HepG2 (cell line): ENCODE results near the gene QSOX1.

Experiments
- ARNTL ChIP-seq: sonication (generic); formaldehyde crosslinking; IDR thresholded peaks from 2 replicates; pipeline ENCODE4 v1.4.0; 2020; ENCODE audit warnings: mild to moderate bottlenecking, missing genetic modification reagents
- CBX5 ChIP-seq: sonication (generic); formaldehyde crosslinking; IDR thresholded peaks from 2 replicates; pipeline ENCODE4 v1.4.0; 2020; ENCODE audit warnings: missing genetic modification reagents, borderline replicate concordance
- CTCF ChIP-seq: sonication (generic); formaldehyde crosslinking; IDR thresholded peaks from 2 replicates; pipeline ENCODE4 v1.5.0; 2020; ENCODE audit warnings: mild to moderate bottlenecking, missing genetic modification reagents, moderate library complexity
- HMGXB4 ChIP-seq, 2 experiments: sonication (generic) in 1 of 2; formaldehyde crosslinking in 1 of 2; IDR thresholded peaks; 2 replicates each; pipeline versions ENCODE4 v1.4.0 to v1.6.1; 2018 to 2020; ENCODE audit warnings: missing genetic modification reagents in 2 of 2, borderline replicate concordance in 1 of 2, low read depth in 1 of 2, mild to moderate bottlenecking in 1 of 2, missing biosample characterization in 1 of 2
- LCORL ChIP-seq, 2 experiments: fragments of 450-650 bp in 1 of 2; sonication (generic) in 1 of 2; formaldehyde crosslinking in 1 of 2; IDR thresholded peaks; 2 replicates each; pipeline versions ENCODE4 v1.5.0 to v1.6.1; 2017 to 2020; ENCODE audit warnings: antibody characterized with exemption in 1 of 2, missing genetic modification reagents in 1 of 2
- NFIC ChIP-seq: IDR thresholded peaks from 2 replicates; pipeline ENCODE4 v1.6.1; 2012; ENCODE audit warnings: mild to moderate bottlenecking, low read length, inconsistent platforms
- REST ChIP-seq, 2 experiments: IDR thresholded peaks; 2 replicates each; pipeline ENCODE4 v1.6.1; 2011 to 2012; ENCODE audit warnings: low read length in 2 of 2, borderline replicate concordance in 1 of 2, low read depth in 1 of 2, mild to moderate bottlenecking in 1 of 2, moderate library complexity in 1 of 2
- SIN3A ChIP-seq: IDR thresholded peaks from 2 replicates; pipeline ENCODE4 v1.6.1; 2011; ENCODE audit warnings: low read depth, mild to moderate bottlenecking, control low read depth, low read length, borderline replicate concordance
- SUZ12 ChIP-seq: fragments of 150-350 bp; IDR thresholded peaks from 2 replicates; pipeline ENCODE4 v1.6.1; 2014; ENCODE audit warnings: low read depth, low read length
- ZNF138 ChIP-seq: sonication (generic); formaldehyde crosslinking; IDR thresholded peaks from 2 replicates; pipeline ENCODE4 v1.5.0; 2020; ENCODE audit warnings: mild to moderate bottlenecking, low read depth, missing genetic modification reagents
- ZNF24 ChIP-seq: fragments of 450-650 bp; IDR thresholded peaks from 2 replicates; pipeline ENCODE4 v1.6.1; 2017; ENCODE audit warnings: antibody characterized with exemption, mild to moderate bottlenecking
- ZNF274 ChIP-seq: sonication (generic); formaldehyde crosslinking; IDR thresholded peaks from 2 replicates; pipeline ENCODE4 v1.5.1; 2020; ENCODE audit warnings: mild to moderate bottlenecking, missing genetic modification reagents
- ZNF331 ChIP-seq: sonication (generic); formaldehyde crosslinking; IDR thresholded peaks from 2 replicates; pipeline ENCODE4 v1.4.0; 2020; ENCODE audit warnings: missing genetic modification reagents

- TF ChIP-seq SIN3A: no peak
- TF ChIP-seq SUZ12: no peak
- TF ChIP-seq NFIC: no peak
- TF ChIP-seq ZNF274 (CRISPR knock-in tag): no peak
- TF ChIP-seq ZNF138 (CRISPR knock-in tag): no peak
- TF ChIP-seq LCORL (IDR thresholded peaks at IDR 0.05): no peak
- TF ChIP-seq LCORL (CRISPR knock-in tag; IDR thresholded peaks at IDR 0.05): no peak
- no peak for TF ChIP-seq REST (IDR thresholded peaks at IDR 0.05; ENCODE audit: borderline replicate concordance in 1 of 2, low read depth in 1 of 2, low read length in 2 of 2)
- TF ChIP-seq HMGXB4 (CRISPR knock-in tag; IDR thresholded peaks at IDR 0.05; ENCODE audit: borderline replicate concordance in 1 of 2, low read depth in 1 of 2): no peak
- no peak for TF ChIP-seq ZNF331 (CRISPR knock-in tag)
- no peak for TF ChIP-seq ZNF24
- TF ChIP-seq CTCF (CRISPR knock-in tag): no peak
- TF ChIP-seq ARNTL (CRISPR knock-in tag): no peak
- TF ChIP-seq CBX5 (CRISPR knock-in tag): no peak
Observed at GRCh38 chr1:180247061-180247460, 92.4 kb downstream of the QSOX1 start.
